Mucosa of rectum (tissue), 2 donors: ENCODE results near the gene IFRD1.

Source experiments
- H3K27ac ChIP-seq, 2 donors: one replicate each; pipeline ENCODE4 v1.7.0; 2013; ENCODE audit warnings: inconsistent platforms in 2 of 2, low read depth in 2 of 2, low read length in 2 of 2
- H3K27me3 ChIP-seq, 2 donors: one replicate each; pipeline ENCODE4 v1.7.0; 2013; ENCODE audit warnings: low read length in 2 of 2; ENCODE audit not compliant: control insufficient read depth in 2 of 2, insufficient read depth in 2 of 2
- H3K36me3 ChIP-seq, 2 donors: one replicate each; pipeline ENCODE4 v1.7.0; 2013; ENCODE audit warnings: low read length in 2 of 2; ENCODE audit not compliant: control insufficient read depth in 2 of 2, insufficient read depth in 2 of 2
- H3K4me1 ChIP-seq, 2 donors: one replicate each; pipeline ENCODE4 v1.7.0; 2013; ENCODE audit warnings: low read length in 2 of 2, mild to moderate bottlenecking in 1 of 2; ENCODE audit not compliant: control insufficient read depth in 2 of 2, insufficient read depth in 2 of 2
- H3K4me3 ChIP-seq, 2 donors: one replicate each; pipeline ENCODE4 v1.7.0; 2013; ENCODE audit warnings: low read length in 2 of 2
- H3K9ac ChIP-seq, 2 donors: one replicate each; pipeline ENCODE4 v1.7.0; 2013; ENCODE audit warnings: low read length in 2 of 2, low read depth in 1 of 2, mild to moderate bottlenecking in 1 of 2
- H3K9me3 ChIP-seq, 2 donors: one replicate each; pipeline ENCODE4 v1.7.0; 2013; ENCODE audit warnings: low read length in 2 of 2; ENCODE audit not compliant: control insufficient read depth in 2 of 2
- donor health status: healthy.
- donor health status: Normal muscosa, but diverticular disease.

IFRD1 gene

DNA sequence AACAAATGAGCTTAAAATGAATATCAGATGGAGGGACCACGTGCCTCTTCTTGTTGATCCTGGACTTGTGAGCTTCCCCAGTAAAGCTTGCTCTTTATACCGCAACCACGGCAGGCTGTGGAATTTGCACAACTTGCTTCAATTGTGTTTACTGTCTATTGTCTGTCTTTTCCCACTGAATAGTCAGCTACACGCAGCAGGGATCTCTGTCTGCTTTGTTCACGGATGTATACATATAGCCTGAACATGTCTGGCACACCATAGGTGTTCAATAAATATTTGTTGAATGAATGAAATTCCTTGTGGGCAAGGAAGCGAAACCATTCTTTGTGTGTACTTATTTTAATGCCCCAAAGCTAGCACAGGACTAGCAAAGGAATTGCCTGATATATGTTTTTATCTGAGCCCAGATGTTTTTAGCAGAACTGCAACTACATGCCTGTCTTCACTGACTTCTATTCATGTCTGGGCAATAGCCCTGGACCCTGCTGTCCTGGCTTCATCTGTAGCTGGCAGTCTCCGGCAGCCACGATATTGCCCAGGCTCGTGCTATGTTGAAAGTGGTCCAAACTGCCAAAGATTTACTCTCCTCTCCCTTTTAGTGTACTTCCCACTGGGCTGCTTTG is 29.9 kb upstream of the IFRD1 start:
- H3K27ac ChIP-seq = no peak overlapping the region
- H3K9me3 ChIP-seq = no peaks in the 10 kb centered on the region
- peaks cover 4 to 7% of the 10 kb centered on the region in 2 donors for H3K4me1 ChIP-seq
- H3K9ac ChIP-seq = no peak overlapping the region
- no peaks in the 10 kb centered on the region for H3K36me3 ChIP-seq
- no peak overlapping the region for H3K4me3 ChIP-seq
- H3K27me3 ChIP-seq = no peaks in the 10 kb centered on the region

- no peak overlapping the region for H3K27ac ChIP-seq
- no peaks in the 10 kb centered on the region for H3K27me3 ChIP-seq
- H3K9me3 ChIP-seq = no peaks in the 10 kb centered on the region
- H3K36me3 ChIP-seq = no peaks in the 10 kb centered on the region
- H3K4me3 ChIP-seq = no peak overlapping the region
- no peak overlapping the region for H3K9ac ChIP-seq
- peaks cover 4 to 7% of the 10 kb centered on the region in 2 donors for H3K4me1 ChIP-seq
Observed at GRCh38 chr7:112421666-112422486, 28.4 kb upstream of the IFRD1 start.

GRCh38 chr7:112422842-112423496 is 27.3 kb upstream of the IFRD1 start:
- H3K27me3 ChIP-seq = no peaks in the 10 kb centered on the region
- H3K36me3 ChIP-seq = no peaks in the 10 kb centered on the region
- H3K9me3 ChIP-seq = no peaks in the 10 kb centered on the region
- no peak overlapping the region for H3K4me3 ChIP-seq
- H3K27ac ChIP-seq = no peak overlapping the region
- H3K4me1 ChIP-seq = peaks cover 4 to 7% of the 10 kb centered on the region in 2 donors
- H3K9ac ChIP-seq = no peak overlapping the region

- Histone ChIP-seq H3K36me3 (no peaks in the 10 kb centered on the region), H3K4me3 (no peak overlapping the region), H3K4me1 (peaks cover 4 to 7% of the 10 kb centered on the region in 2 donors), H3K27me3 (no peaks in the 10 kb centered on the region), H3K9ac (no peak overlapping the region), H3K27ac (no peak overlapping the region), H3K9me3 (no peaks in the 10 kb centered on the region)
Observed at GRCh38 chr7:112423987-112424386, 26.3 kb upstream of the IFRD1 start.

GRCh38 chr7:112427984-112428383 is 22.3 kb upstream of the IFRD1 start:
- no peaks in the 10 kb centered on the region for H3K27me3 ChIP-seq
- H3K9ac ChIP-seq = no peak overlapping the region
- H3K9me3 ChIP-seq = no peaks in the 10 kb centered on the region
- peaks cover under 1 to 3% of the 10 kb centered on the region in 2 donors for H3K4me1 ChIP-seq
- no peak overlapping the region for H3K27ac ChIP-seq
- no peak overlapping the region for H3K4me3 ChIP-seq
- no peaks in the 10 kb centered on the region for H3K36me3 ChIP-seq

DNA sequence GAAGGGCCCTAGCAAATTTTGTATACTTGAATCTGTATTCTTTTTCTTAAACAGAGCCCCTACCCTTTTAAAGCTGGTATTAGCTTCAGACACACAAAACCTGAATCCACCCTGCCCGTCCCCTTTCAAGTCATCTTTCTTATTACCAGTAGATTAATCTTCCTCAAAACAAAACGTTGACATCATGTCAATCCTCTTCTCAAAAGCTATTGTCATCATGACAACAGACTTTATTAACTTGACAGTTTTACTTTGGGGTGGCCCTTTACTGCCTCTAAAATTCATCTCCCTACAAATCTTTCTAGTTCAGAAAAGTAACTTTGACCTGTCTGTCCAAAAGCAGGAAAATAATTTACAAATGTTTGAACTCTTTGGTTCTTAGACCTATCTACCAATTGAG is 21.5 kb upstream of the IFRD1 start:
- H3K4me3 ChIP-seq = no peak overlapping the region
- H3K36me3 ChIP-seq = no peaks in the 10 kb centered on the region
- H3K27ac ChIP-seq = no peak overlapping the region
- no peaks in the 10 kb centered on the region for H3K4me1 ChIP-seq
- no peak overlapping the region for H3K9ac ChIP-seq
- no peaks in the 10 kb centered on the region for H3K9me3 ChIP-seq
- H3K27me3 ChIP-seq = no peaks in the 10 kb centered on the region

DNA sequence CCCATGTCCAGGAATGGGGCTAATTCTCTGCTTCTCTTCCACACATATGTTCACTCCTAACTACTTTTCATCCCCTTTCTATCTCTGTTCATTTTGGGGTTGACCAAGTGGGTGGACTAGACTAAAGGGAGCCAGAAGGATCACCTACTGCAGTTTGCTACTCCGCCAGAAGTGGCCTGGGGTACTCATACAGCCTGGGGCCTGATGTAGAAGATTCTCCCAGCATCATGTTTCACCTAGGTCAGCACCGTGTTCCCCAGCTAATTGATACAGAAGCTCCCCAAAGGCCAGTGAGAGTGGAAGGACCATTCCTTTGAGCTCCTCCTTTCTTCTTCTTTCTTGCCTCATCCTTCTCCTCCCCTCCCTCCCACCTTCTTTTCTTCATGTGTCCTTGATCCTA is 19.6 kb upstream of the IFRD1 start:
- H3K9me3 ChIP-seq = no peaks in the 10 kb centered on the region
- no peaks in the 10 kb centered on the region for H3K4me1 ChIP-seq

GRCh38 chr7:112431803-112432202 is 18.5 kb upstream of the IFRD1 start:
- Histone ChIP-seq H3K27me3 (no peaks in the 10 kb centered on the region), H3K36me3 (no peaks in the 10 kb centered on the region), H3K4me3 (no peak overlapping the region), H3K9me3 (no peaks in the 10 kb centered on the region), H3K9ac (no peak overlapping the region), H3K4me1 (no peaks in the 10 kb centered on the region), H3K27ac (no peak overlapping the region)

More for the DNA sequence above, 19.6 kb upstream of the IFRD1 start:
- Histone ChIP-seq H3K27me3 (no peaks in the 10 kb centered on the region), H3K27ac (no peak overlapping the region), H3K9ac (no peak overlapping the region), H3K4me3 (no peak overlapping the region), H3K36me3 (no peaks in the 10 kb centered on the region)

- no peaks in the 10 kb centered on the region for H3K36me3 ChIP-seq
- H3K4me3 ChIP-seq = no peak overlapping the region
- H3K27ac ChIP-seq = no peak overlapping the region
- H3K4me1 ChIP-seq = no peaks in the 10 kb centered on the region
- H3K9ac ChIP-seq = no peak overlapping the region
- no peaks in the 10 kb centered on the region for H3K9me3 ChIP-seq
- H3K27me3 ChIP-seq = no peaks in the 10 kb centered on the region
Observed at GRCh38 chr7:112433289-112433688, 17.0 kb upstream of the IFRD1 start.

DNA sequence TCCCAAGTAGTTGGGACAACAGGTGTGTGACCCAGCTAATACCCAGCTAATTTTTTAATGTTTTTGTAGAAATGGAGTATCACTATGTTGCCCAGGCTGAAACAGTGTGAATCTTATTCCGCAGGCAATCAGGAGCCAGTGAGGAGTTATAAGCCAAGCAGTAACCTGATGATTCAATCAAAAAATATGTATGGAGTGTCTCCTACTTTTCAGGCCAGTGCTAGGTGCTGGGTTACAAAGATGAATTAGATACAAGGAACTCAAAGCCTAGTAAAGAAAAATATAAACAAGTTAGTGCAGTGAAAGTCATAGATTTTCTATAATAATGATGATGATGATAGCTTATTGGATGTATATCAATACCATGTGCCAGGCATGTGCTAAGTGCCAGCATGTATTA is 13.2 kb upstream of the IFRD1 start:
- H3K9me3 ChIP-seq = no peaks in the 10 kb centered on the region
- no peaks in the 10 kb centered on the region for H3K27me3 ChIP-seq
- no peak overlapping the region for H3K27ac ChIP-seq
- no peak overlapping the region for H3K4me3 ChIP-seq
- no peak overlapping the region for H3K9ac ChIP-seq
- H3K36me3 ChIP-seq = no peaks in the 10 kb centered on the region
- no peaks in the 10 kb centered on the region for H3K4me1 ChIP-seq
